Measurements from ENCODE around the gene HTR3B.
A peak's percentile ranks its signal among the peaks of the same experiment; 100 is the strongest.

HTR3B gene

DNA sequence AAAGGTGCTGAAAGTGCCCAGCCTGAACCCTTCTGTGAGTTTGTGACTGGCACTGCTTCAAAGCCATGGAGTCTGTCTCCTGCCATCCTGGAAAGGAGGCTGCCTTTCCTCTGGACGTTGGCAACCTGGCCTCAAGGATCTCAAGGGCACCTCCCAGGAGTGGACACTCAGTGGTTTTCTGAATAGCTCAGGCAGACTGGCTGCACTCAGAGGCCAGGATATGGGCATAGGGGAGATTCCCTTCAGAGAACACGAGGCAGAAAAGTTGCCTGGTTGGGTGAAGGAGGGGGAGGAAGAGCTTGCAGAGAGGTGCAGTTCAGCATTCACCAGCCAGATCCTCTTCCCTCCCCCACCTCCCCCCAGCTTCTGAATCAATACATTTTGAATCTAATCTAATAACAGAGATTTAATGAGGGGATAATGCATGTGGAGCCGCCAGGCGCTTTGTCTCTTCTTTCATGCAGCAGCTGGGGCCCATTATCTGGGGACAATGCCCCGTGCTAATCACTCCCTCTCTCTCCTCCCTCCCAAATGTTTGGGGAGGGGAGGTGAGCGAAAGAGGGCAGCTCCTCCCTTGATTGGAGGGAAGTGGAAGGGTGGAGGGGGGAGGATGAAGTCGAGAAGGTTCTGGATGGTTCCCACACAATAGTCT, 88.0 kb downstream of the HTR3B start:
- peak; percentile 82 for DNase-seq

DNA sequence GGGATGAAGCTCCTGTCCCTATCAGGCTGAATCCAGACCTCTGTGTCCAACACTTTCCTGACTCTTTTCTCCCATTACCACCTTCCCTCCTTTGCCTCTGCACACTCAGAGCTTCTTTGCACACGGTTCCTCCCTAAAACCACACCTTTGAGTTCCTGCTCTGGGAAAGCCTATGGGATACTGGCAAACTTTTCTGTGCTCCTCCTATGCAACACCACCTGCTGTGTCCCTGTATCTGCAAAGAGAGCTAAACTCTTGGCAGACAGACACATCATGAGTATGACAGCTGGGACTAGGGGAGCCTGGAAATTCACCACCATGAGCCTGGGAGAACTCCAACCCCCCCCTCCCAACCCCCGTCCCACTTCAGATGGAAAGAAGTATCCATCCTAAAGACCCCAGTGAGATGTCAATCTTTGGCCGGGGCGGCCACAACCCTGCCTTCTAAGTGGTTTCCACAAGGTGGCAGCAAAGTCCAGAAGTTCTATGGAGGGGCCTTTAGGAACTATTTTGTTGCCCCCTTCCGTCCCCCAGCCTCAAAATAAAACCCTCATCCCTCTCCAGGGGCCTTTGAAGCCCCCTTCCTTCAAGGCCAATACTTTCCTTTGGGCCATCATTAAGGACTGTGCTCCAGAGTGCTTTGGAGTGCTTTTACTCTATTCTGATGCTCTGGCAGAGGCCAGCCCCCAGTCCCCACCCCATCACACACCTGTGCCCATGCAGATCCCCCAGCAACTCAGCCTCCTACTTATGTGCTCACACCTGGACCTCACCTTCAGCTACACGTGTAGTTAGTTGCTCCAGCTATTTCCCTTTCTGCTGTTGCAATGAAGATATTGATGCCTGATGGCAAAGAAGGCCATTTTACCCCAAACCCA, 89.7 kb downstream of the HTR3B start:
- peak; percentile 4 for DNase-seq

Measured in NCI-H146 (cell line).